Progenitor cell of endocrine pancreas (in vitro differentiated cells): Measurements from ENCODE around the gene CDH1. TPM values are rescaled to one million over a fixed set of nuclear protein-coding genes. Genes with fewer than 3 reads are reported as not detected.

Source experiments
- DNase-seq: peaks from one replicate; pipeline ENCODE4 v3.0.0; 2021; ENCODE audit warnings: low spot score; ENCODE audit not compliant: unreplicated experiment
- H3K27ac Mint-ChIP-seq: 2 replicates; pipeline ENCODE4 v1.8.0; 2021; ENCODE audit warnings: mild to moderate bottlenecking, moderate library complexity, mixed read lengths
- H3K27me3 Mint-ChIP-seq: 2 replicates; pipeline ENCODE4 v1.8.0; 2021; ENCODE audit warnings: mixed read lengths
- H3K36me3 Mint-ChIP-seq: 2 replicates; pipeline ENCODE4 v1.8.0; 2022; ENCODE audit warnings: mixed read lengths; ENCODE audit not compliant: insufficient read depth
- H3K4me1 Mint-ChIP-seq: 2 replicates; pipeline ENCODE4 v1.8.0; 2021; ENCODE audit warnings: low read depth, mixed read lengths
- H3K4me3 Mint-ChIP-seq: 2 replicates; pipeline ENCODE4 v1.8.0; 2021; ENCODE audit warnings: low read depth, mild to moderate bottlenecking, moderate library complexity, mixed read lengths
- H3K9me3 Mint-ChIP-seq: 2 replicates; pipeline ENCODE4 v1.8.0; 2021; ENCODE audit warnings: low read depth, mixed read lengths
- CTCF ChIP-seq: fragments of 200-600 bp; sonication (generic); IDR thresholded peaks from one replicate; pipeline ENCODE4 v1.5.0; 2021; ENCODE audit warnings: antibody characterized with exemption, mild to moderate bottlenecking; ENCODE audit not compliant: unreplicated experiment
- total RNA-seq: library from RNA; stranded (reverse); gene quantifications from 2 replicates; pipeline ENCODE4 v1.2.1, GENCODE V29; 2021

The CDH1 gene
- total RNA-seq, 1 donor from 2014 or later, result 586 TPM

- H3K27ac Mint-ChIP-seq, result peak overlapping the region; percentile 45
- H3K27me3 Mint-ChIP-seq, result no peaks in the 10 kb centered on the region
These were observed 33.6 kb downstream of the CDH1 start for GRCh38 chr16:68770671-68771070.

DNA sequence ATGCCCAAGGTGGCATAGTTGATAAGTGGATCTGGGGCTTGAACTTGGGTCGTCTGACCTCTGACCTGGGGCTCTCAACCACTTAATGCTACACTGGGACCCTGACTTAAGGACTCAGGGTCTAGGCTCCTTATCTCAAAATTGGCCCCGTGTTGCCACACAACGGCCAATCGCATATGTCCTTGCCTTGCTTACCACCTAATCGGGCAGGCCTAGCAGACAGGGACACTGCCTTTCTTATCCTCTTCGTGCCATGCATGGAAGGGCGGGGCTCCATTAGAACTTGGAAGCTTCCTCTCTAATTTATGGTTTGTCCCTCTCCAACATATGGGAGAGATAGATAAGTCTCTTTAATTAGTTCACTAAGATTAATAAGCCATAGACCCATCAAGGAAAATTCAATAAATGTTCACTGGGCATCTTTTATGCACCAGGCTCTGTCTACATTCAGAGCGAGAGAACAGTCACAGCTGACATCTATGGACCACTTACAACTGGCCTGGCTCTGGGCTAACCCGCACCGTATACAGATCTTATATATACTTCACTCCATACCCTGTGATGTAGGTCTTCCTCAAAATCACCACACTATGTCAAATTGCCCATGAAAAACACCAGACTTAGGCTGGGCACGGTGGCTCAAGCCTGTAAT is 35.1 kb downstream of the CDH1 start:
- Mint-ChIP-seq H3K4me1 (peaks cover 12% of the 10 kb centered on the region), H3K4me3 (no peak overlapping the region), H3K27me3 (no peaks in the 10 kb centered on the region), H3K27ac (peak overlapping the region; percentile 24), H3K9me3 (no peaks in the 10 kb centered on the region), H3K36me3 (peaks cover 24% of the 10 kb centered on the region)
- no peak for TF ChIP-seq CTCF
- no peak for DNase-seq

More at GRCh38 chr16:68770671-68771070, 33.6 kb downstream of the CDH1 start:
- no peak for TF ChIP-seq CTCF
- H3K4me3 Mint-ChIP-seq, result no peak overlapping the region
- DNase-seq, result no peak
- peaks cover 25% of the 10 kb centered on the region for H3K36me3 Mint-ChIP-seq
- H3K4me1 Mint-ChIP-seq, result peaks cover 8% of the 10 kb centered on the region
- no peaks in the 10 kb centered on the region for H3K9me3 Mint-ChIP-seq

GRCh38 chr16:68772871-68773270 is 35.8 kb downstream of the CDH1 start:
- Mint-ChIP-seq H3K36me3 (peaks cover 22% of the 10 kb centered on the region), H3K4me1 (peaks cover 12% of the 10 kb centered on the region), H3K4me3 (no peak overlapping the region), H3K27me3 (no peaks in the 10 kb centered on the region), H3K27ac (peak overlapping the region; percentile 3), H3K9me3 (no peaks in the 10 kb centered on the region)
- no peak for DNase-seq
- no peak for TF ChIP-seq CTCF

- Mint-ChIP-seq H3K27me3 (no peaks in the 10 kb centered on the region), H3K4me1 (peaks cover 32% of the 10 kb centered on the region), H3K4me3 (no peak overlapping the region), H3K9me3 (no peaks in the 10 kb centered on the region), H3K27ac (peak overlapping the region; percentile 33), H3K36me3 (peaks cover 21% of the 10 kb centered on the region)
- DNase-seq, result no peak
- TF ChIP-seq CTCF, result no peak
These were observed 38.0 kb downstream of the CDH1 start for GRCh38 chr16:68774982-68775634.

GRCh38 chr16:68776821-68777485 is 39.9 kb downstream of the CDH1 start:
- no peak overlapping the region for H3K4me3 Mint-ChIP-seq
- peak overlapping the region; percentile 90 for H3K27ac Mint-ChIP-seq
- H3K4me1 Mint-ChIP-seq, result peaks cover 44% of the 10 kb centered on the region
- TF ChIP-seq CTCF, result no peak
- H3K36me3 Mint-ChIP-seq, result peaks cover 17% of the 10 kb centered on the region
- DNase-seq, result no peak
- H3K9me3 Mint-ChIP-seq, result no peaks in the 10 kb centered on the region
- no peaks in the 10 kb centered on the region for H3K27me3 Mint-ChIP-seq
